Nephron progenitor cell (in vitro differentiated cells): ENCODE results near the gene NRG3.

ENCODE experiments used
- DNase-seq: peaks from one replicate; pipeline ENCODE4 v3.0.0; 2021
- H3K27ac Mint-ChIP-seq: 2 replicates; pipeline ENCODE4 v1.8.0; 2021; ENCODE audit warnings: mild to moderate bottlenecking, moderate library complexity, mixed read lengths
- H3K27me3 Mint-ChIP-seq: 2 replicates; pipeline ENCODE4 v1.8.0; 2021; ENCODE audit warnings: mild to moderate bottlenecking, low read depth, mixed read lengths; ENCODE audit not compliant: poor library complexity
- H3K36me3 Mint-ChIP-seq: 2 replicates; pipeline ENCODE4 v1.8.0; 2021; ENCODE audit warnings: low read depth, mixed read lengths
- H3K4me1 Mint-ChIP-seq: 2 replicates; pipeline ENCODE4 v1.8.0; 2021; ENCODE audit warnings: mixed read lengths
- H3K4me3 Mint-ChIP-seq: 2 replicates; pipeline ENCODE4 v1.8.0; 2021; ENCODE audit warnings: mild to moderate bottlenecking, moderate library complexity, mixed read lengths
- H3K9me3 Mint-ChIP-seq: 2 replicates; pipeline ENCODE4 v1.8.0; 2021; ENCODE audit warnings: mild to moderate bottlenecking, moderate library complexity, mixed read lengths
- TF ChIP-seq, protein P1 (sequence below): fragments of 200-600 bp; sonication (generic); IDR thresholded peaks from 2 replicates; pipeline ENCODE4 v1.5.0; 2021; ENCODE audit warnings: antibody characterized with exemption

Gene NRG3

DNA sequence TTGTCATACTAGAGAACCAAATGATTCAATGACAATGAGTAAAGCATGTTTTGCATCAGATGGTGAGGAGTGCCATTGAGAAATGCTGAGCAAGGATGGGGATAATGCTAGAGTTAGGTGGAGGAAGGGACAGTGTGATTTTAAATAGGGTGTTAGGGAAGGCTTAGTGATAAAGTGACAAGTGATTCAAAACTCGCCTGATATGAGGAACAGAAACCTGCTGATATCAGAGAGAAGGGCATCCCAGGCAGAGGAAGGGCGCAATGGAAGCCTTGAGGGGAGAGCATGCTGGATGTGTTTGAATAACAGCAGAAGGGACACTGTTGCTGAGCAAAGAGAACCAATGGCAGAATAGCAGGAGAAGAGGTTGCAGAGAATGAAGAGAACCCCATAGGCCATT is 196.2 kb downstream of the NRG3 start:
- DNase-seq, result no peak
- Mint-ChIP-seq H3K36me3 (no peaks in the 10 kb centered on the region), H3K27me3 (peaks cover 2% of the 10 kb centered on the region), H3K9me3 (no peaks in the 10 kb centered on the region), H3K4me3 (no peak overlapping the region), H3K27ac (no peak overlapping the region), H3K4me1 (peaks cover 10% of the 10 kb centered on the region)
- TF ChIP-seq, protein P1, sequence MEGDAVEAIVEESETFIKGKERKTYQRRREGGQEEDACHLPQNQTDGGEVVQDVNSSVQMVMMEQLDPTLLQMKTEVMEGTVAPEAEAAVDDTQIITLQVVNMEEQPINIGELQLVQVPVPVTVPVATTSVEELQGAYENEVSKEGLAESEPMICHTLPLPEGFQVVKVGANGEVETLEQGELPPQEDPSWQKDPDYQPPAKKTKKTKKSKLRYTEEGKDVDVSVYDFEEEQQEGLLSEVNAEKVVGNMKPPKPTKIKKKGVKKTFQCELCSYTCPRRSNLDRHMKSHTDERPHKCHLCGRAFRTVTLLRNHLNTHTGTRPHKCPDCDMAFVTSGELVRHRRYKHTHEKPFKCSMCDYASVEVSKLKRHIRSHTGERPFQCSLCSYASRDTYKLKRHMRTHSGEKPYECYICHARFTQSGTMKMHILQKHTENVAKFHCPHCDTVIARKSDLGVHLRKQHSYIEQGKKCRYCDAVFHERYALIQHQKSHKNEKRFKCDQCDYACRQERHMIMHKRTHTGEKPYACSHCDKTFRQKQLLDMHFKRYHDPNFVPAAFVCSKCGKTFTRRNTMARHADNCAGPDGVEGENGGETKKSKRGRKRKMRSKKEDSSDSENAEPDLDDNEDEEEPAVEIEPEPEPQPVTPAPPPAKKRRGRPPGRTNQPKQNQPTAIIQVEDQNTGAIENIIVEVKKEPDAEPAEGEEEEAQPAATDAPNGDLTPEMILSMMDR, result no peak

DNA sequence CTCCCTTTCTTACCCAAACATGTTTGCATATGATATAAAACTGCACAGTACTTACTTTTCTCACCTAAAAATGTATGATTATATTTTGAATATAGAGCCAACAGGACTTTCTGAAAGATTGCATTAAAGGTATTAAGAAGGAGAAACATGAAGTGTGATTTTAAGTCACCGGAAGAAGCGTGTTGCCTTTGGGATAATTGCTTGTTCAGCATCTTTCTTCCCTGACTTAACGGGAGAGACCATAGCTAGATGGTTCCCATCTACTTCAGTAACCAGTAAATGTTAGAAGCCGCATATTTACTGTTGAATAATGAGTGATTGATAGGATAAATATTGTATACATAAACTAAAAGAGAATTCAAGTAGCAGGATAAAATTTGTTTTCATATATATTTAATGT is 197.1 kb downstream of the NRG3 start:
- no peak overlapping the region for H3K4me3 Mint-ChIP-seq
- H3K9me3 Mint-ChIP-seq, result no peaks in the 10 kb centered on the region
- TF ChIP-seq, protein P1, result no peak
- H3K27ac Mint-ChIP-seq, result no peak overlapping the region
- peaks cover 10% of the 10 kb centered on the region for H3K4me1 Mint-ChIP-seq
- no peaks in the 10 kb centered on the region for H3K36me3 Mint-ChIP-seq
- DNase-seq, result no peak
- peaks cover 2% of the 10 kb centered on the region for H3K27me3 Mint-ChIP-seq

DNA sequence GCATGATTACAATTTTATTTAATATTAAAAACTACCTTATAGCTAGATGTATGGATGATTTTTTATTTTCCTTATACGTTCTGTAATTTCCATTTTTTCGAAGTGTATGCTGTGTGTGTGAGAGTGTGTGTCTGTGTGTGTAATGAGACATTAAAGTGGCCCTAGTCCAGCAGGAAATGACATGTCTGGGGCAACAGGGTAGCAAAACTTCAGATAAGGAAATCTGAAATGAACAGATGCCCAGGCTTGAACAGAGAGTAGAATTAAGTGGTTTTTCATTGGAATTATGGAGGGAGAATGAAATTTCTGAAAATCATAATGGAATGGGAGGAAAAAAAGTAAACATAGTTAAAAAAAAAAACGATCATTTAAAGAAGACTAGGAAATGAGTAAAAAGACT is 200.6 kb downstream of the NRG3 start:
- Mint-ChIP-seq H3K27ac (no peak overlapping the region), H3K4me1 (no peaks in the 10 kb centered on the region), H3K36me3 (no peaks in the 10 kb centered on the region), H3K4me3 (no peak overlapping the region), H3K9me3 (no peaks in the 10 kb centered on the region), H3K27me3 (peaks cover 2% of the 10 kb centered on the region)
- TF ChIP-seq, protein P1, result no peak
- no peak for DNase-seq

DNA sequence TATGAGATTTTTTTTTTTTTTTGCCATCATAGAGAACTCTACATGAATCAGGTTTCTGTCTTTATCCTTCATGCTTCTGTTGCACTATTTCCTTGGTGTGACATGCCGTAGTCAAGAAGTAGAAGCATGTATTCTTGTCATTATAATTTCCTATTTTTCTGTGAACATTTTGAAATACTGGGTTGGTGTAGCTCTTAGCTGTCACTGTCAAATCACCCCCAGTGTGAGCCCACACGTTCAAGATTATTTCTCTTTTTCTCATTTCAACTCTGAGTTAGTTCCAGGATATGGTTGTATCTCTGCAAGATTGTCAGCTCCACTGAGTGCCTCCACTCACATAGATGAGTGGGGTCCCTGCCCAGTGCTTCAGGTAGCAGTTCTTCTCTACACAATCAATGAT is 209.5 kb downstream of the NRG3 start:
- no peaks in the 10 kb centered on the region for H3K27me3 Mint-ChIP-seq
- no peak for DNase-seq
- TF ChIP-seq, protein P1, result no peak
- H3K4me1 Mint-ChIP-seq, result no peaks in the 10 kb centered on the region
- no peaks in the 10 kb centered on the region for H3K9me3 Mint-ChIP-seq
- H3K4me3 Mint-ChIP-seq, result no peak overlapping the region
- H3K36me3 Mint-ChIP-seq, result no peaks in the 10 kb centered on the region
- H3K27ac Mint-ChIP-seq, result no peak overlapping the region

DNA sequence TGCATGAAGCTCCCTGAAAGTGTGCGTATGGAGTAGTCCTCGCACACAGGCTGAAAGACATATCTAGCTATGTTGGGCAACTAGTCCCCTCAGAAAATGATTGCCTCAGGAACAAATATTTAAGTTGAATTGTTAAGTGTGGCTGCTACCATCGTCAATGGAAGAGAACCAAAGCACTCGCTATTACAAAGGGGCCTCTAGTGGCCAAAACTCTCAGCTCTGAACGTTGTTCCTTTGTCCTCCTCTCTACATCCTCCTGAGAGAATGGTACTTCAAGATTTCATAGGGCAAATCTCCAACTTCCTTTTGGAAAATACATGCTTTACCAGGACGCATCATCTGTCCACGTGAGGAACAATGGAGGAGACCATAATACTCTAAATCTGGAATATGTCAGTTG is 209.9 kb downstream of the NRG3 start:
- no peak for DNase-seq
- Mint-ChIP-seq H3K4me3 (no peak overlapping the region), H3K9me3 (no peaks in the 10 kb centered on the region), H3K27me3 (no peaks in the 10 kb centered on the region), H3K27ac (no peak overlapping the region), H3K36me3 (no peaks in the 10 kb centered on the region), H3K4me1 (no peaks in the 10 kb centered on the region)
- TF ChIP-seq, protein P1, result no peak

DNA sequence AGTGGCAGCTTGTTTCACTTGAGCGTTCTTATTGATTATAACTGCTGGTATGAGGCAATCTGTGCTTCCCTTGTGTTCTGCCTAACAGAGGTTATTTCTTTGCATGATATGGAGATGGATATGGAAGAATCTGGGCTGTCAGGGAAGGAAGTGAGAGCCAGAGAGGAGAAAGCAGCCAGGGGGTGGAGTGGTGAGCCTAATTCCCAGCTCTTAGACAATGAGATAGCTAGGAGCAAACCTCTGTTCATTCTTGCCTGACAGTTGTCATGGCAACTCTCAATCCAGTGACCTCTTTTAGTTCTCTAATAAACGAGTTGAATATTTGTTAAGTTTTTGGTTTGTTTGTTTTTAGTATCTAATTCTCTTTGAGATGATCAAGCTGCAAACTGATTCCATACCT is 214.3 kb downstream of the NRG3 start:
- peak; percentile 11 for DNase-seq
- no peaks in the 10 kb centered on the region for H3K36me3 Mint-ChIP-seq
- H3K9me3 Mint-ChIP-seq, result no peaks in the 10 kb centered on the region
- no peaks in the 10 kb centered on the region for H3K4me1 Mint-ChIP-seq
- no peak overlapping the region for H3K27ac Mint-ChIP-seq
- no peaks in the 10 kb centered on the region for H3K27me3 Mint-ChIP-seq
- no peak overlapping the region for H3K4me3 Mint-ChIP-seq
- TF ChIP-seq, protein P1, result no peak
